Cardiac fibroblast (primary cell): ENCODE data around the gene ACTL7B.

ENCODE experiments used
- DNase-seq, 2 donors: peaks; one replicate each; pipeline versions ENCODE4 v3.0.0 to v3.0.0-alpha.2; 2010; ENCODE audit warnings: low read depth in 2 of 2
- H3K4me3 ChIP-seq, 2 donors: replicated peaks in 1 of 2; 1 replicate in 1 of 2; 2 replicates in 1 of 2; pipeline ENCODE4 v1.5.1; 2011; ENCODE audit warnings: low read depth in 2 of 2, low read length in 2 of 2, mild to moderate bottlenecking in 2 of 2, moderate library complexity in 1 of 2
- CTCF ChIP-seq: IDR thresholded peaks from one replicate; pipeline ENCODE4 v1.5.1; 2011; ENCODE audit warnings: low read depth, mild to moderate bottlenecking, low read length, inconsistent platforms

The ACTL7B gene

GRCh38 chr9:108867829-108868228 lies 12.0 kb upstream of the ACTL7B start:
- no peak for DNase-seq
- no peak for TF ChIP-seq CTCF
- H3K4me3 ChIP-seq, result no peak overlapping the region

- no peak for TF ChIP-seq CTCF
- no peak overlapping the region for H3K4me3 ChIP-seq
- no peak for DNase-seq
Measured at GRCh38 chr9:108867116-108867515, 11.3 kb upstream of the ACTL7B start.

GRCh38 chr9:108866001-108866420 lies 10.2 kb upstream of the ACTL7B start:
- no peak overlapping the region for H3K4me3 ChIP-seq
- no peak for TF ChIP-seq CTCF
- DNase-seq, result no peak

- TF ChIP-seq CTCF, result no peak
- H3K4me3 ChIP-seq, result no peak overlapping the region
Measured at GRCh38 chr9:108865037-108865436, 9.3 kb upstream of the ACTL7B start.

GRCh38 chr9:108864446-108864845 lies 8.7 kb upstream of the ACTL7B start:
- H3K4me3 ChIP-seq, result no peak overlapping the region
- TF ChIP-seq CTCF, result no peak
- DNase-seq, result no peak

More at GRCh38 chr9:108865037-108865436, 9.3 kb upstream of the ACTL7B start:
- no peak for DNase-seq

- TF ChIP-seq CTCF, result no peak
- no peak overlapping the region for H3K4me3 ChIP-seq
- no peak for DNase-seq
Measured at GRCh38 chr9:108863891-108864290, 8.1 kb upstream of the ACTL7B start.

GRCh38 chr9:108861997-108862396 lies 6.2 kb upstream of the ACTL7B start, which contains the start of gene ACTL7A:
TSS of gene ACTL7A (plus strand) at chr9:108862266. CDS start at chr9:108862323, 57 bp downstream.
- no peak within 1 kb of the TSS for H3K4me3 ChIP-seq
- DNase-seq, result no peak
- no peak for TF ChIP-seq CTCF
